Mammary epithelial cell (primary cell): ENCODE results near the gene RANBP9.

Source experiments
- CTCF ChIP-seq, 2 donors: IDR thresholded peaks in 1 of 2; conservative IDR thresholded peaks in 1 of 2; 2 replicates each; pipeline ENCODE4 v1.5.1; 2011 to 2012; ENCODE audit warnings: inconsistent platforms in 2 of 2, low read length in 2 of 2, mild to moderate bottlenecking in 2 of 2, control low read depth in 1 of 2, low read depth in 1 of 2; ENCODE audit not compliant: insufficient read depth in 1 of 2; ENCODE audit errors: extremely low read depth in 1 of 2
- EZH2 ChIP-seq: IDR thresholded peaks from 2 replicates; pipeline ENCODE4 v1.6.1; 2012; ENCODE audit warnings: low read length, inconsistent platforms, borderline replicate concordance

- TF ChIP-seq EZH2: no peak
- TF ChIP-seq CTCF (conservative IDR thresholded peaks at IDR 0.05 in 1 of 2, IDR thresholded peaks at IDR 0.05 in 1 of 2; ENCODE audit: extremely low read depth in 1 of 2, insufficient read depth in 1 of 2, low read depth in 1 of 2, low read length in 2 of 2): no peak
Measured at GRCh38 chr6:13680448-13680968, 31.1 kb downstream of the RANBP9 start.
